ENCODE measurements around the gene THNSL1. TPM values are rescaled to one million over a fixed set of nuclear protein-coding genes. Genes with fewer than 3 reads are reported as not detected.

THNSL1 gene
- total and polyA plus RNA-seq, 2 of the 13 experiments (the other 11 are each of a cell fraction or from before 2014, with no cell fraction given) = 1.3 to 3.8 TPM

DNA sequence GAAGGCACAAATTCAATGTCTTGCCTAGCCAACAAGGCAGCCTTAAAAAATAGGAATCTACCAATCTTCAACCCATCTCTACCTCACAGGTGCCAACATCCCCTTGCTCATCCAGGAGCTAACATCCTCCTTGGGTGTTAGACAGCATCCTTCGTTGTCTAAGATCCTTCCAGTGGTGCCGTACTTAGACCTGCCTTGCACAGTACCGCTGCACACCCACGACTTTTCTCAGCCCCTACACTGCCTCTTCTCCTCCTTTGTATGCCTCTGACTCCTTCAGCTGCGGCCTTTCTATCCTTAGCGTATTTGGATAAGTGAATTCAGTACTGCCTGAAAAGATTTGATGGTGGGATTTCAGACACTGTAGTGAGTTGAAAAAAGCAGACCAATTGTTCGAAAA, 48.1 kb upstream of the THNSL1 start:
- Histone ChIP-seq H3K9ac (ENCODE audit: insufficient read depth, low read depth, low read length) (no peak overlapping the region), H2AFZ (ENCODE audit: low read length) (no peak overlapping the region), H3K4me2 (ENCODE audit: low read depth, low read length) (no peak overlapping the region), H4K20me1 (ENCODE audit: insufficient read depth, low read length) (no peaks in the 10 kb centered on the region), H3K27me3 (ENCODE audit: control insufficient read depth in 1 of 2, insufficient read depth in 2 of 2, low read length in 2 of 2) (no peaks in the 10 kb centered on the region), H3K27ac (ENCODE audit: extremely low read length, insufficient read depth, low read length) (no peak overlapping the region), H3K36me3 (replicated peaks in 1 of 2; ENCODE audit: control insufficient read depth in 1 of 2, insufficient read depth in 2 of 2, low read length in 2 of 2) (no peaks in the 10 kb centered on the region), H3K4me1 (ENCODE audit: insufficient read depth, low read length) (peaks cover 23% of the 10 kb centered on the region), H3K79me2 (ENCODE audit: insufficient read depth, low read length) (no peaks in the 10 kb centered on the region), H3K9me3 (ENCODE audit: low read length) (no peaks in the 10 kb centered on the region), H3K4me3 (replicated peaks in 1 of 3; ENCODE audit: insufficient read depth in 1 of 3, low read depth in 2 of 3, low read length in 3 of 3) (no peak overlapping the region)
- no peak for DNase-seq (ENCODE audit: low spot score)
- intact Hi-C loops (cut with micrococcal nuclease; ENCODE audit: unreplicated experiment) (no loop called here), in situ Hi-C loops (cut with HindIII; ENCODE audit: extremely low pct_ligation_motif_present, low pct_unique_long_range_greater_than_20kb) (no loop called here)
- WGBS (ENCODE audit: low lambda C conversion rate) = 72% methylated on average over 7 of the region's 7 CpGs
- no peak for ATAC-seq
- FAIRE-seq = no peak
- BruUV-seq (replicated peaks) = no TSS peak
- ChIA-PET CTCF (ENCODE audit: low intra/inter-chr PET ratio, low total read pairs) (no interaction called here), POLR2A (no interaction called here)
- TF ChIP-seq HMGA1 (CRISPR knock-in tag; conservative IDR thresholded peaks at IDR 0.05) (no peak), FOXK1 (CRISPR knock-in tag; IDR thresholded peaks at IDR 0.05; ENCODE audit: borderline replicate concordance, low read depth) (no peak), HOXA7 (CRISPR knock-in tag; IDR thresholded peaks at IDR 0.05) (no peak), ZNF652 (CRISPR knock-in tag; IDR thresholded peaks at IDR 0.05; ENCODE audit: borderline replicate concordance, low read depth) (no peak), PRPF4 (IDR thresholded peaks at IDR 0.05; ENCODE audit: low read depth, low read length, poor library complexity, severe bottlenecking) (no peak), KLF11 (CRISPR knock-in tag; IDR thresholded peaks at IDR 0.05) (no peak), ARID2 (CRISPR knock-in tag; IDR thresholded peaks at IDR 0.05; ENCODE audit: borderline replicate concordance) (no peak), NFATC3 (CRISPR knock-in tag; IDR thresholded peaks at IDR 0.05) (no peak)
- TF ChIP-seq, protein P1, sequence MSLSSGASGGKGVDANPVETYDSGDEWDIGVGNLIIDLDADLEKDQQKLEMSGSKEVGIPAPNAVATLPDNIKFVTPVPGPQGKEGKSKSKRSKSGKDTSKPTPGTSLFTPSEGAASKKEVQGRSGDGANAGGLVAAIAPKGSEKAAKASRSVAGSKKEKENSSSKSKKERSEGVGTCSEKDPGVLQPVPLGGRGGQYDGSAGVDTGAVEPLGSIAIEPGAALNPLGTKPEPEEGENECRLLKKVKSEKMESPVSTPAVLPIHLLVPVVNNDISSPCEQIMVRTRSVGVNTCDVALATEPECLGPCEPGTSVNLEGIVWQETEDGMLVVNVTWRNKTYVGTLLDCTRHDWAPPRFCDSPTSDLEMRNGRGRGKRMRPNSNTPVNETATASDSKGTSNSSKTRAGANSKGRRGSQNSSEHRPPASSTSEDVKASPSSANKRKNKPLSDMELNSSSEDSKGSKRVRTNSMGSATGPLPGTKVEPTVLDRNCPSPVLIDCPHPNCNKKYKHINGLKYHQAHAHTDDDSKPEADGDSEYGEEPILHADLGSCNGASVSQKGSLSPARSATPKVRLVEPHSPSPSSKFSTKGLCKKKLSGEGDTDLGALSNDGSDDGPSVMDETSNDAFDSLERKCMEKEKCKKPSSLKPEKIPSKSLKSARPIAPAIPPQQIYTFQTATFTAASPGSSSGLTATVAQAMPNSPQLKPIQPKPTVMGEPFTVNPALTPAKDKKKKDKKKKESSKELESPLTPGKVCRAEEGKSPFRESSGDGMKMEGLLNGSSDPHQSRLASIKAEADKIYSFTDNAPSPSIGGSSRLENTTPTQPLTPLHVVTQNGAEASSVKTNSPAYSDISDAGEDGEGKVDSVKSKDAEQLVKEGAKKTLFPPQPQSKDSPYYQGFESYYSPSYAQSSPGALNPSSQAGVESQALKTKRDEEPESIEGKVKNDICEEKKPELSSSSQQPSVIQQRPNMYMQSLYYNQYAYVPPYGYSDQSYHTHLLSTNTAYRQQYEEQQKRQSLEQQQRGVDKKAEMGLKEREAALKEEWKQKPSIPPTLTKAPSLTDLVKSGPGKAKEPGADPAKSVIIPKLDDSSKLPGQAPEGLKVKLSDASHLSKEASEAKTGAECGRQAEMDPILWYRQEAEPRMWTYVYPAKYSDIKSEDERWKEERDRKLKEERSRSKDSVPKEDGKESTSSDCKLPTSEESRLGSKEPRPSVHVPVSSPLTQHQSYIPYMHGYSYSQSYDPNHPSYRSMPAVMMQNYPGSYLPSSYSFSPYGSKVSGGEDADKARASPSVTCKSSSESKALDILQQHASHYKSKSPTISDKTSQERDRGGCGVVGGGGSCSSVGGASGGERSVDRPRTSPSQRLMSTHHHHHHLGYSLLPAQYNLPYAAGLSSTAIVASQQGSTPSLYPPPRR (CRISPR knock-in tag; IDR thresholded peaks at IDR 0.05; ENCODE audit: borderline replicate concordance) = no peak
- TF ChIP-seq, protein P2, sequence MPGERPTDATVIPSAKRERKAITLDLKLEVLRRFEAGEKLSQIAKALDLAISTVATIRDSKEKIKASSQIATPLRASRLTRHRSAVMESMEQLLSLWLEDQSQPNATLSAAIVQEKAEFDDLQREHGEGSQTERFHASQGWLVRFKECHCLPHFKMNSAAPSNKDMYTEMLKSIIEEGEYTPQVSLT (CRISPR knock-in tag; IDR thresholded peaks at IDR 0.05; ENCODE audit: borderline replicate concordance, low read depth) = no peak
- TF ChIP-seq, protein P3, sequence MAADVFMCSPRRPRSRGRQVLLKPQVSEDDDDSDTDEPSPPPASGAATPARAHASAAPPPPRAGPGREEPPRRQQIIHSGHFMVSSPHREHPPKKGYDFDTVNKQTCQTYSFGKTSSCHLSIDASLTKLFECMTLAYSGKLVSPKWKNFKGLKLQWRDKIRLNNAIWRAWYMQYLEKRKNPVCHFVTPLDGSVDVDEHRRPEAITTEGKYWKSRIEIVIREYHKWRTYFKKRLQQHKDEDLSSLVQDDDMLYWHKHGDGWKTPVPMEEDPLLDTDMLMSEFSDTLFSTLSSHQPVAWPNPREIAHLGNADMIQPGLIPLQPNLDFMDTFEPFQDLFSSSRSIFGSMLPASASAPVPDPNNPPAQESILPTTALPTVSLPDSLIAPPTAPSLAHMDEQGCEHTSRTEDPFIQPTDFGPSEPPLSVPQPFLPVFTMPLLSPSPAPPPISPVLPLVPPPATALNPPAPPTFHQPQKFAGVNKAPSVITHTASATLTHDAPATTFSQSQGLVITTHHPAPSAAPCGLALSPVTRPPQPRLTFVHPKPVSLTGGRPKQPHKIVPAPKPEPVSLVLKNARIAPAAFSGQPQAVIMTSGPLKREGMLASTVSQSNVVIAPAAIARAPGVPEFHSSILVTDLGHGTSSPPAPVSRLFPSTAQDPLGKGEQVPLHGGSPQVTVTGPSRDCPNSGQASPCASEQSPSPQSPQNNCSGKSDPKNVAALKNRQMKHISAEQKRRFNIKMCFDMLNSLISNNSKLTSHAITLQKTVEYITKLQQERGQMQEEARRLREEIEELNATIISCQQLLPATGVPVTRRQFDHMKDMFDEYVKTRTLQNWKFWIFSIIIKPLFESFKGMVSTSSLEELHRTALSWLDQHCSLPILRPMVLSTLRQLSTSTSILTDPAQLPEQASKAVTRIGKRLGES (CRISPR knock-in tag; IDR thresholded peaks at IDR 0.05; ENCODE audit: borderline replicate concordance) = no peak
